Liver (tissue), 3 donors: ENCODE results near the gene ANKRA2.

ENCODE experiments used
- EGR1 ChIP-seq, 2 donors: IDR thresholded peaks; 2 replicates each; pipeline ENCODE4 v1.6.1; 2016 to 2018; ENCODE audit warnings: antibody characterized with exemption in 2 of 2, low read depth in 2 of 2
- FOXA1 ChIP-seq: IDR thresholded peaks from 2 replicates; pipeline ENCODE4 v1.6.1; 2016; ENCODE audit warnings: antibody characterized with exemption
- FOXA2 ChIP-seq: IDR thresholded peaks from 2 replicates; pipeline ENCODE4 v1.6.1; 2016; ENCODE audit warnings: antibody characterized with exemption
- GABPA ChIP-seq, 2 donors: IDR thresholded peaks in 1 of 2; conservative IDR thresholded peaks in 1 of 2; 2 replicates each; pipeline ENCODE4 v1.6.1; 2016; ENCODE audit warnings: antibody characterized with exemption in 2 of 2, mild to moderate bottlenecking in 1 of 2, moderate library complexity in 1 of 2
- JUND ChIP-seq, 2 donors: IDR thresholded peaks; 2 replicates each; pipeline ENCODE4 v1.6.1; 2016; ENCODE audit warnings: antibody characterized with exemption in 2 of 2
- RAD21 ChIP-seq, 2 donors: IDR thresholded peaks; 2 replicates each; pipeline ENCODE4 v1.6.1; 2016; ENCODE audit warnings: antibody characterized with exemption in 2 of 2, mild to moderate bottlenecking in 2 of 2
- RXRA ChIP-seq, 2 donors: IDR thresholded peaks; 2 replicates each; pipeline ENCODE4 v1.6.1; 2017 to 2018; ENCODE audit warnings: antibody characterized with exemption in 2 of 2, mild to moderate bottlenecking in 1 of 2
- TAF1 ChIP-seq: conservative IDR thresholded peaks from 2 replicates; pipeline ENCODE4 v1.6.1; 2016; ENCODE audit warnings: antibody characterized with exemption, mild to moderate bottlenecking
- YY1 ChIP-seq: IDR thresholded peaks from 2 replicates; pipeline ENCODE4 v1.6.1; 2016; ENCODE audit warnings: antibody characterized with exemption, mild to moderate bottlenecking
- TF ChIP-seq, protein P1 (sequence below): fragments of 150-350 bp; IDR thresholded peaks from 2 replicates; pipeline ENCODE4 v1.5.1; 2017; ENCODE audit warnings: improper control_type of control experiment, low read depth, low read length; ENCODE audit not compliant: missing input control
- TF ChIP-seq, protein P2 (sequence below): IDR thresholded peaks from 2 replicates; pipeline ENCODE4 v1.6.1; 2016; ENCODE audit warnings: antibody characterized with exemption
- TF ChIP-seq, protein P3 (sequence below): IDR thresholded peaks from 2 replicates; pipeline ENCODE4 v1.6.1; 2016; ENCODE audit warnings: antibody characterized with exemption
- TF ChIP-seq, protein P4 (sequence below): IDR thresholded peaks from 2 replicates; pipeline ENCODE4 v1.6.1; 2016; ENCODE audit warnings: antibody characterized with exemption
- TF ChIP-seq, protein P5 (sequence below): IDR thresholded peaks from 2 replicates; pipeline ENCODE4 v1.6.1; 2016; ENCODE audit warnings: antibody characterized with exemption, mild to moderate bottlenecking
- donor health status: healthy.
- donor health status: healthy.

DNA sequence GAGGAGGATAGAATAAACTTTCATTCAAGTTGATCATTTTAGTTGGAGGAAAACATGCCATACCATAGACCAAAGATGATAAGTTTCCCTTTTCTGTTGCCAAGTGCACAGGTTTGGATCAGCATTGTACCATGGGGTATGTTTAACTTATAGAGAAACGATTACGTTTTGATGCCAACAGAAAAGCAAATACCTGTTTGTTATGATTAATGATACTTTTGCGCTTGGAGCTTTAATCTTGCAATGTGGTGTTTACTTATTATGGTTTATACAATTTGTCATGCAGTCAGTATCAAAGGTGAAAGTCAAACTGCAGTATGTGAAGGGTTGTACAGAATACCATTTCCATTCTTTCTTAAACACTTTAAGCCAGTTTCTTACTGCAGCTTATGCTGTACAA is 47.4 kb upstream of the ANKRA2 start:
- TF ChIP-seq, protein P1, sequence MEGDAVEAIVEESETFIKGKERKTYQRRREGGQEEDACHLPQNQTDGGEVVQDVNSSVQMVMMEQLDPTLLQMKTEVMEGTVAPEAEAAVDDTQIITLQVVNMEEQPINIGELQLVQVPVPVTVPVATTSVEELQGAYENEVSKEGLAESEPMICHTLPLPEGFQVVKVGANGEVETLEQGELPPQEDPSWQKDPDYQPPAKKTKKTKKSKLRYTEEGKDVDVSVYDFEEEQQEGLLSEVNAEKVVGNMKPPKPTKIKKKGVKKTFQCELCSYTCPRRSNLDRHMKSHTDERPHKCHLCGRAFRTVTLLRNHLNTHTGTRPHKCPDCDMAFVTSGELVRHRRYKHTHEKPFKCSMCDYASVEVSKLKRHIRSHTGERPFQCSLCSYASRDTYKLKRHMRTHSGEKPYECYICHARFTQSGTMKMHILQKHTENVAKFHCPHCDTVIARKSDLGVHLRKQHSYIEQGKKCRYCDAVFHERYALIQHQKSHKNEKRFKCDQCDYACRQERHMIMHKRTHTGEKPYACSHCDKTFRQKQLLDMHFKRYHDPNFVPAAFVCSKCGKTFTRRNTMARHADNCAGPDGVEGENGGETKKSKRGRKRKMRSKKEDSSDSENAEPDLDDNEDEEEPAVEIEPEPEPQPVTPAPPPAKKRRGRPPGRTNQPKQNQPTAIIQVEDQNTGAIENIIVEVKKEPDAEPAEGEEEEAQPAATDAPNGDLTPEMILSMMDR, result no peak
- peak; percentile 32 for TF ChIP-seq FOXA1
- TF ChIP-seq, protein P2, sequence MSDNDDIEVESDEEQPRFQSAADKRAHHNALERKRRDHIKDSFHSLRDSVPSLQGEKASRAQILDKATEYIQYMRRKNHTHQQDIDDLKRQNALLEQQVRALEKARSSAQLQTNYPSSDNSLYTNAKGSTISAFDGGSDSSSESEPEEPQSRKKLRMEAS, result no peak
- TF ChIP-seq, protein P3, sequence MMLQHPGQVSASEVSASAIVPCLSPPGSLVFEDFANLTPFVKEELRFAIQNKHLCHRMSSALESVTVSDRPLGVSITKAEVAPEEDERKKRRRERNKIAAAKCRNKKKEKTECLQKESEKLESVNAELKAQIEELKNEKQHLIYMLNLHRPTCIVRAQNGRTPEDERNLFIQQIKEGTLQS, result no peak
- TF ChIP-seq YY1, result no peak
- TF ChIP-seq EGR1 (IDR thresholded peaks at IDR 0.05; ENCODE audit: low read depth in 2 of 2), result no peak
- no peak for TF ChIP-seq RAD21 (IDR thresholded peaks at IDR 0.05)
- TF ChIP-seq FOXA2, result peak; percentile 35
- no peak for TF ChIP-seq GABPA (IDR thresholded peaks at IDR 0.05 in 1 of 2, conservative IDR thresholded peaks at IDR 0.05 in 1 of 2)
- TF ChIP-seq, protein P4, sequence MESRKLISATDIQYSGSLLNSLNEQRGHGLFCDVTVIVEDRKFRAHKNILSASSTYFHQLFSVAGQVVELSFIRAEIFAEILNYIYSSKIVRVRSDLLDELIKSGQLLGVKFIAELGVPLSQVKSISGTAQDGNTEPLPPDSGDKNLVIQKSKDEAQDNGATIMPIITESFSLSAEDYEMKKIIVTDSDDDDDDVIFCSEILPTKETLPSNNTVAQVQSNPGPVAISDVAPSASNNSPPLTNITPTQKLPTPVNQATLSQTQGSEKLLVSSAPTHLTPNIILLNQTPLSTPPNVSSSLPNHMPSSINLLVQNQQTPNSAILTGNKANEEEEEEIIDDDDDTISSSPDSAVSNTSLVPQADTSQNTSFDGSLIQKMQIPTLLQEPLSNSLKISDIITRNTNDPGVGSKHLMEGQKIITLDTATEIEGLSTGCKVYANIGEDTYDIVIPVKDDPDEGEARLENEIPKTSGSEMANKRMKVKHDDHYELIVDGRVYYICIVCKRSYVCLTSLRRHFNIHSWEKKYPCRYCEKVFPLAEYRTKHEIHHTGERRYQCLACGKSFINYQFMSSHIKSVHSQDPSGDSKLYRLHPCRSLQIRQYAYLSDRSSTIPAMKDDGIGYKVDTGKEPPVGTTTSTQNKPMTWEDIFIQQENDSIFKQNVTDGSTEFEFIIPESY, result no peak
- TF ChIP-seq RXRA (IDR thresholded peaks at IDR 0.05), result no peak
- TF ChIP-seq, protein P5, sequence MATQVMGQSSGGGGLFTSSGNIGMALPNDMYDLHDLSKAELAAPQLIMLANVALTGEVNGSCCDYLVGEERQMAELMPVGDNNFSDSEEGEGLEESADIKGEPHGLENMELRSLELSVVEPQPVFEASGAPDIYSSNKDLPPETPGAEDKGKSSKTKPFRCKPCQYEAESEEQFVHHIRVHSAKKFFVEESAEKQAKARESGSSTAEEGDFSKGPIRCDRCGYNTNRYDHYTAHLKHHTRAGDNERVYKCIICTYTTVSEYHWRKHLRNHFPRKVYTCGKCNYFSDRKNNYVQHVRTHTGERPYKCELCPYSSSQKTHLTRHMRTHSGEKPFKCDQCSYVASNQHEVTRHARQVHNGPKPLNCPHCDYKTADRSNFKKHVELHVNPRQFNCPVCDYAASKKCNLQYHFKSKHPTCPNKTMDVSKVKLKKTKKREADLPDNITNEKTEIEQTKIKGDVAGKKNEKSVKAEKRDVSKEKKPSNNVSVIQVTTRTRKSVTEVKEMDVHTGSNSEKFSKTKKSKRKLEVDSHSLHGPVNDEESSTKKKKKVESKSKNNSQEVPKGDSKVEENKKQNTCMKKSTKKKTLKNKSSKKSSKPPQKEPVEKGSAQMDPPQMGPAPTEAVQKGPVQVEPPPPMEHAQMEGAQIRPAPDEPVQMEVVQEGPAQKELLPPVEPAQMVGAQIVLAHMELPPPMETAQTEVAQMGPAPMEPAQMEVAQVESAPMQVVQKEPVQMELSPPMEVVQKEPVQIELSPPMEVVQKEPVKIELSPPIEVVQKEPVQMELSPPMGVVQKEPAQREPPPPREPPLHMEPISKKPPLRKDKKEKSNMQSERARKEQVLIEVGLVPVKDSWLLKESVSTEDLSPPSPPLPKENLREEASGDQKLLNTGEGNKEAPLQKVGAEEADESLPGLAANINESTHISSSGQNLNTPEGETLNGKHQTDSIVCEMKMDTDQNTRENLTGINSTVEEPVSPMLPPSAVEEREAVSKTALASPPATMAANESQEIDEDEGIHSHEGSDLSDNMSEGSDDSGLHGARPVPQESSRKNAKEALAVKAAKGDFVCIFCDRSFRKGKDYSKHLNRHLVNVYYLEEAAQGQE, result no peak
- no peak for TF ChIP-seq TAF1
- TF ChIP-seq JUND (IDR thresholded peaks at IDR 0.05), result no peak
